ENCODE measurements around the gene IL17REL. TPM values are rescaled to one million over a fixed set of nuclear protein-coding genes. Genes with fewer than 3 reads are reported as not detected.

Gene IL17REL
- total and polyA plus RNA-seq, 12 donors = not detected

DNA sequence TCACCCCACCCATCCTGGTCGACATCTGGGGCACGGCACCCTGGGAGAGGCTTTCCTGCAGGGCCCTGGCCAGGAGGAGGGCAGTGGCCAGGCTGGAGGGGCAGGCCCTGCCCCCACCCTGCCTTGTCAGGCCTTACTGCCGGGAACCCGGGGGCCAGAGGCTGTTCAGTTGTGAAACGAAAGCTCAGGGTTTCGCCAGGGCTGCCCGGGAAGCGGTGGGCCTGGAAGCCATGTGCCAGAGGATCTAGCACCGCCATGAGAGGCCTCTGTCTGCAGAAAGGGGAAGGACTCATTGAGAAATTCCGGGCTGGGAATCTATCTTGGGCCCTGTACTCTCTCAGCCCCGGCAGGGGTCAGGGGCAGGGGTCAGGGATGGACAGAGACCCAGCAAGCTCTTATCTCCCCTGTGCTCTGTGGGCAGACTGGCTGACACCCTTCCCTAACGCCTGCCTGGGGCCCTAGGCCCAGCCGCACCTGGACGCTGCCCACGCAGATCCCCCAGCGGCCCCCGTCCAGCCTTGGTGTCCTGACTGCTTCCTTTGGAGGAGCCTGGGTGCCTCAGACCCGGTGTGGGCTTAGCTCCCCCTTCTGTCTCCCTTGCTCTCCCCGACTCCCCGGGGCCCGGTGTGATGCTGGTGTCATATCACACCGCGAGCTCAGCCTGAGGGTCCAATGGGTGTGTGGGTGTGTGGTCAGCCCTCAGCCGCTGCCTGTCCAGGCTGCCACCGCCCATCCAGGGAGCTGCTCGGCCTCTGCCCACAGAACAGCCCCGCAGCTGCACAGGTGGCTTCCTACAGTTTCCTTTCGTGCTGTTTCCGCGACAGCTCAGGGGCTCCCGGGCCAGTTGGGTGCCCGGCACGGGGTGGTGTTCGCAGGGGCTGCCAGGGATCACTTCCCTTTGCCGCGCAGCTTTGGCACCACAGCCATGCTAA is 45.5 kb downstream of the IL17REL start:
- Histone ChIP-seq H3K27me3 (no peaks in the 10 kb centered on the region), H3K27ac (peak overlapping the region; percentile 94 to 98 (median 96)), H3K9me3 (replicated peaks in 1 of 3) (no peaks in the 10 kb centered on the region), H3K36me3 (replicated peaks in 1 of 2) (peaks cover 0 to 18% of the 10 kb centered on the region in 2 donors), H3K4me3 (no peak overlapping the region), H3K4me1 (replicated peaks in 1 of 2) (peaks cover 69 to 85% of the 10 kb centered on the region in 2 donors)
- DNase-seq = peak; percentile 40 to 87 (median 76)
- intact Hi-C loops (cut with DNase I) = no loop called here
- WGBS, 4 donors = 31 to 40% (median 36%) methylated on average over 5 to 36 of the region's 36 CpGs
- TF ChIP-seq, protein P1, sequence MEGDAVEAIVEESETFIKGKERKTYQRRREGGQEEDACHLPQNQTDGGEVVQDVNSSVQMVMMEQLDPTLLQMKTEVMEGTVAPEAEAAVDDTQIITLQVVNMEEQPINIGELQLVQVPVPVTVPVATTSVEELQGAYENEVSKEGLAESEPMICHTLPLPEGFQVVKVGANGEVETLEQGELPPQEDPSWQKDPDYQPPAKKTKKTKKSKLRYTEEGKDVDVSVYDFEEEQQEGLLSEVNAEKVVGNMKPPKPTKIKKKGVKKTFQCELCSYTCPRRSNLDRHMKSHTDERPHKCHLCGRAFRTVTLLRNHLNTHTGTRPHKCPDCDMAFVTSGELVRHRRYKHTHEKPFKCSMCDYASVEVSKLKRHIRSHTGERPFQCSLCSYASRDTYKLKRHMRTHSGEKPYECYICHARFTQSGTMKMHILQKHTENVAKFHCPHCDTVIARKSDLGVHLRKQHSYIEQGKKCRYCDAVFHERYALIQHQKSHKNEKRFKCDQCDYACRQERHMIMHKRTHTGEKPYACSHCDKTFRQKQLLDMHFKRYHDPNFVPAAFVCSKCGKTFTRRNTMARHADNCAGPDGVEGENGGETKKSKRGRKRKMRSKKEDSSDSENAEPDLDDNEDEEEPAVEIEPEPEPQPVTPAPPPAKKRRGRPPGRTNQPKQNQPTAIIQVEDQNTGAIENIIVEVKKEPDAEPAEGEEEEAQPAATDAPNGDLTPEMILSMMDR (IDR thresholded peaks at IDR 0.05) = no peak
- no peak for TF ChIP-seq POLR2A (IDR thresholded peaks at IDR 0.05)

DNA sequence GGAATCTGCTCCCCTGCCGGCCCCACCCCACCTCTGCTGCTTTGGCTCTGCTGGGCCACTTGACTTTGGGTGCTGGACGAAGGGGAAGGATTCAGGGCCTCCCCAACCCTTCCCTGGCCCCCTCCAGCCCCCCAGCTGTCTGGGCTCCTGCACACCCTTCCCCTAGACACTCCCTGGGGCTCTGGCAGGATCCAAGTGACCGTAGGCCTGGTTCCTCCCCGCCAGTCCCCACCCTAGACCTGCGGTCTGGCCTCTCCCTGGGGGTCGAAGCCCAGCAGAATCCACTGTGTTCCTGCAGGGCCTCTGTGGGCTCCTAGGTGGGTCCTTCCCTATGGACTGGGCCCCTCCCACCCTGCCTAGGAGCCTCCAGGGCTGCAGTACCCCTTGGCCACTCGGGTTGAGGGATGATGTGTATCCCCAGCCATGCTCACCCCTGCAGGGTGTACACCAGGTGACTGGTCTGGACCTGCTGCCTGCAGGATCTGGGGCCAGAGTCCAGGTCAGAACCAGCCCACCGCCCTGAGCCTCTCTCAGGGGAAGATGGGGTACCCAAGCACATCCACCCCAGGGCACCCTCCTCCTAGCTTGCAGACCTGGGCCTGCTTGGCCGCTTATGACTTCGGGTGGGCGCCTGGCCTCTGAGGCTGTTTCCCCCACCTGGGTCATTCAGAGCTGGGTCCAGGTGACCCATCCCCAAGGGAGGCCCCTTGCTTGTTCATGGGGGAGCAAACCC is 46.4 kb downstream of the IL17REL start:
- Histone ChIP-seq H3K36me3 (replicated peaks in 1 of 2) (peaks cover 0 to 18% of the 10 kb centered on the region in 2 donors), H3K4me1 (replicated peaks in 1 of 2) (peaks cover 61 to 76% of the 10 kb centered on the region in 2 donors), H3K27ac (peak overlapping the region; percentile 94 to 98 (median 96)), H3K27me3 (no peaks in the 10 kb centered on the region), H3K9me3 (replicated peaks in 1 of 3) (no peaks in the 10 kb centered on the region), H3K4me3 (no peak overlapping the region)
- 83 to 94% (median 90%) methylated on average over 5 to 11 of the region's 11 CpGs for WGBS, 4 donors
- no peak for TF ChIP-seq POLR2A (IDR thresholded peaks at IDR 0.05)
- TF ChIP-seq, protein P1 (IDR thresholded peaks at IDR 0.05) = no peak
- peak in 3 of 7 donors; percentile 23 to 29 (median 24) for DNase-seq
- intact Hi-C loops (cut with DNase I) = no loop called here

DNA sequence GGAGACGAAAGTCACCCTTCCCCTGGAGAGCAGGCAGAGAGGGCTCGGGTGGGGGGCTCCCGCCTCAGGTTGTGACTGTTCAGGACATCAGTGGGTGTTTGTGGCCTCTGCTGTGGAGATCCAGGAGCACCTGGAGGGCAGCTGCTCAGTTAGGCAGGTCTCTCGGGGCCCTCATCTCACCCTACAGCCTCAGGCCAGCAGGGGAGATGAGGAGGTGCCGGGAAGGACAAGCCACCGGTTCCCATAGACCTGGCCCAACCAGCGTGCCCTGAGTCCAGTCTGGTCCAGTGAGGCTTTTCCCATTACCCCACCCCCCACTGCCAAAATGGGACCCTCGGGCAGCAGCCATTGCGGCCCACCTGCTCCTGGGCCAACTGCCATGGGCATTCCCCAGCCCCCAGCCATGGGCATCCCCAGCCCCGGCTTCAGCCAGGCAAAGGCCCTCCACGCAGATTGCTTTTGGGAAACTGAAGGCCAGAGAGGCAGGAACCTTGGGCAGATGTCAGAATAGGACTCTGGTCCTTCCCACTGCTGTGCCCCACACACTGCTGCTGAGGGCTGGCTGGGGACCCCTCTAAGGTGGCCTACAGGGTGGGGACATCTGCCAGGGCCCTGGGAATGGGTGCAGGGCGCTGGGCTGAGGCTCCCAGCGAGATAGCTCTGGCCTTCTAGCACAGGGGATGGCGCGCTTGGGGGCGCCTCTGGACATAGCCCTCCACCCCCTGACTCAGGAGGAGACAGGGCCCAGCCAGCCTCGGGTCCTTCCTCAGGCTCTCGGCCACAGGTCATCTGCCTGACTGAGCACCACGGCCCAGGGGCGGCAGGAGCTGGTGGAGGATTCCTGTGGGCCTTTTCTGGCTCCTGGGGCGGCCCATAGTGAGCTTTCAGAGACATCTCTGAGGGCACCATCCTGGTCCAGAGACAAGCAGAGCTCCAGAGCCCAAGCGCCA is 47.2 kb downstream of the IL17REL start:
- peak in 6 of 7 donors; percentile 22 to 56 (median 35) for DNase-seq
- intact Hi-C loops (cut with DNase I) = no loop called here
- Histone ChIP-seq H3K27me3 (no peaks in the 10 kb centered on the region), H3K27ac (peak overlapping the region; percentile 94 to 98 (median 96)), H3K9me3 (replicated peaks in 1 of 3) (no peaks in the 10 kb centered on the region), H3K36me3 (replicated peaks in 1 of 2) (peaks cover 0 to 18% of the 10 kb centered on the region in 2 donors), H3K4me1 (replicated peaks in 1 of 2) (peaks cover 55 to 73% of the 10 kb centered on the region in 2 donors), H3K4me3 (no peak overlapping the region)
- 80 to 88% (median 85%) methylated on average over 6 to 22 of the region's 22 CpGs for WGBS, 4 donors
- TF ChIP-seq POLR2A (IDR thresholded peaks at IDR 0.05) = no peak
- TF ChIP-seq, protein P1 (IDR thresholded peaks at IDR 0.05) = no peak

Data from adrenal gland (tissue), 12 donors.